RKO (cell line): ENCODE results near the gene AATK.

Source experiments
- DNase-seq: peaks from one replicate; pipeline ENCODE4 v3.0.0-alpha.2; 2016; ENCODE audit warnings: low spot score

The AATK gene

GRCh38 chr17:81166033-81166492, at the start of gene AATK:
TSS of gene AATK (minus strand) at chr17:81166221. CDS start at chr17:81165992, 229 bp downstream.
- no peak for DNase-seq

- DNase-seq: no peak
Observed at GRCh38 chr17:81213978-81214377, 48.0 kb upstream of the AATK start.

- DNase-seq: no peak
Observed at GRCh38 chr17:81212365-81212764, 46.3 kb upstream of the AATK start.

- DNase-seq: no peak
Observed at GRCh38 chr17:81210868-81211267, 44.8 kb upstream of the AATK start.

GRCh38 chr17:81210466-81210865, 44.4 kb upstream of the AATK start:
- no peak for DNase-seq

GRCh38 chr17:81209141-81209540, 43.1 kb upstream of the AATK start:
- DNase-seq: no peak

- DNase-seq: no peak
Observed at GRCh38 chr17:81208651-81209050, 42.6 kb upstream of the AATK start.

GRCh38 chr17:81207610-81208581, 41.9 kb upstream of the AATK start:
- DNase-seq: no peak

GRCh38 chr17:81206657-81207056, 40.6 kb upstream of the AATK start:
- DNase-seq: no peak

- DNase-seq: no peak
Observed at GRCh38 chr17:81206166-81206565, 40.1 kb upstream of the AATK start.

GRCh38 chr17:81204578-81204977, 38.6 kb upstream of the AATK start:
- no peak for DNase-seq

GRCh38 chr17:81203136-81203535, 37.1 kb upstream of the AATK start:
- DNase-seq: no peak

GRCh38 chr17:81202318-81202717, 36.3 kb upstream of the AATK start:
- DNase-seq: no peak

GRCh38 chr17:81200695-81201580, 34.9 kb upstream of the AATK start:
- DNase-seq: peak; percentile 73

- no peak for DNase-seq
Observed at GRCh38 chr17:81200201-81200600, 34.2 kb upstream of the AATK start.

GRCh38 chr17:81199482-81199830, 33.4 kb upstream of the AATK start:
- DNase-seq: no peak

- no peak for DNase-seq
Observed at GRCh38 chr17:81198826-81199481, 32.9 kb upstream of the AATK start.

- DNase-seq: no peak
Observed at GRCh38 chr17:81197831-81198490, 31.9 kb upstream of the AATK start.

- DNase-seq: no peak
Observed at GRCh38 chr17:81197409-81197795, 31.4 kb upstream of the AATK start.

GRCh38 chr17:81196505-81197408, 30.7 kb upstream of the AATK start:
- DNase-seq: no peak
